SK-N-SH (cell line): ENCODE results near the gene PLAAT5. TPM values are rescaled to one million over a fixed set of nuclear protein-coding genes. Genes with fewer than 3 reads are reported as not detected.

Experiments
- CTCF ChIA-PET: fragments of 300-600, 350-600 bp; formaldehyde crosslinking; extraction: SDS; loops from one replicate; lab custom pipeline; 2021; lab: Yijun Ruan, JAX
- POLR2A ChIA-PET: fragments of 350-600 bp; sonication (Branson Sonifier 250); formaldehyde crosslinking; extraction: SDS; loops from one replicate; lab custom pipeline; 2020; ENCODE audit warnings: antibody characterized with exemption, inconsistent platforms; lab: Yijun Ruan, JAX
- DNase-seq: peaks from one replicate; pipeline ENCODE4 v3.0.0; 2012
- H2AFZ ChIP-seq: fragments of 200-600 bp; sonication (generic); 2 replicates; pipeline ENCODE4 v1.8.1; 2016; ENCODE audit warnings: antibody characterized with exemption, mild to moderate bottlenecking, low read depth
- H3F3A ChIP-seq: fragments of 200-600 bp; sonication (generic); replicated peaks from 2 replicates; pipeline ENCODE3; 2016; ENCODE audit warnings: antibody characterized with exemption, mild to moderate bottlenecking; ENCODE audit not compliant: insufficient read depth
- H3K27ac ChIP-seq, 2 experiments: fragments of 200-500 bp in 1 of 2; fragments of 200-600 bp in 1 of 2; sonication (Bioruptor generic) in 1 of 2; sonication (generic), shearing (Covaris generic) in 1 of 2; 2 replicates each; pipeline versions ENCODE4 v1.5.1 to v1.6.1; 2014 to 2016; ENCODE audit warnings: low read depth in 2 of 2, inconsistent platforms in 1 of 2, low read length in 1 of 2, mild to moderate bottlenecking in 1 of 2, mixed read lengths in 1 of 2
- H3K27me3 ChIP-seq: fragments of 200-600 bp; sonication (generic), shearing (Covaris generic); 2 replicates; pipeline ENCODE4 v1.6.1; 2016; ENCODE audit warnings: mixed run types; ENCODE audit not compliant: insufficient read depth
- H3K36me3 ChIP-seq, 2 experiments: fragments of 200-500 bp in 1 of 2; fragments of 200-600 bp in 1 of 2; sonication (Bioruptor generic) in 1 of 2; sonication (generic) in 1 of 2; replicated peaks in 1 of 2; 2 replicates each; pipeline versions ENCODE3 to v1.5.1; 2014 to 2016; ENCODE audit warnings: low read length in 1 of 2, mild to moderate bottlenecking in 1 of 2; ENCODE audit not compliant: insufficient read depth in 2 of 2, control insufficient read depth in 1 of 2
- H3K4me1 ChIP-seq, 2 experiments: fragments of 200-500 bp in 1 of 2; fragments of 200-600 bp in 1 of 2; sonication (Bioruptor generic) in 1 of 2; sonication (generic), shearing (Covaris generic) in 1 of 2; 2 replicates each; pipeline versions ENCODE4 v1.5.1 to v1.6.1; 2014 to 2016; ENCODE audit warnings: low read depth in 1 of 2, low read length in 1 of 2, mixed run types in 1 of 2; ENCODE audit not compliant: insufficient read depth in 2 of 2, control insufficient read depth in 1 of 2
- H3K4me2 ChIP-seq: fragments of 200-600 bp; sonication (generic), shearing (Covaris generic); 2 replicates; pipeline ENCODE4 v1.6.1; 2017; ENCODE audit warnings: mixed run types
- H3K4me3 ChIP-seq, 2 experiments: fragments of 200-500 bp in 1 of 2; fragments of 200-600 bp in 1 of 2; sonication (Bioruptor generic) in 1 of 2; sonication (generic), shearing (Covaris generic) in 1 of 2; 2 replicates each; pipeline versions ENCODE4 v1.5.1 to v1.8.1; 2014 to 2016; ENCODE audit warnings: low read depth in 2 of 2, inconsistent platforms in 1 of 2, low read length in 1 of 2, mild to moderate bottlenecking in 1 of 2, mixed read lengths in 1 of 2, moderate library complexity in 1 of 2
- H3K79me2 ChIP-seq: fragments of 200-600 bp; sonication (generic); 2 replicates; pipeline ENCODE4 v1.8.1; 2017; ENCODE audit warnings: mild to moderate bottlenecking; ENCODE audit not compliant: insufficient read depth
- H3K9ac ChIP-seq: fragments of 200-600 bp; sonication (generic); 2 replicates; pipeline ENCODE4 v1.6.1; 2017; ENCODE audit warnings: mixed run types
- H3K9me2 ChIP-seq: fragments of 200-600 bp; sonication (generic); 2 replicates; pipeline ENCODE4 v1.6.1; 2017; ENCODE audit warnings: mixed run types
- H3K9me3 ChIP-seq: fragments of 200-600 bp; sonication (generic); 2 replicates; pipeline ENCODE4 v1.6.1; 2017; ENCODE audit warnings: mixed run types, mild to moderate bottlenecking, moderate library complexity
- H4K20me1 ChIP-seq: fragments of 200-600 bp; sonication (generic); 2 replicates; pipeline ENCODE4 v1.6.1; 2017; ENCODE audit warnings: mild to moderate bottlenecking, mixed run types; ENCODE audit not compliant: insufficient read depth
- ELF1 ChIP-seq: IDR thresholded peaks from 2 replicates; pipeline ENCODE4 v1.4.0; 2012
- EZH2phosphoT487 ChIP-seq: fragments of 200-600 bp; sonication (generic); IDR thresholded peaks from 2 replicates; pipeline ENCODE4 v1.6.1; 2017; ENCODE audit warnings: low read depth, mixed run types, mild to moderate bottlenecking, antibody characterized with exemption, moderate library complexity, borderline replicate concordance
- FOXJ3 ChIP-seq: sonication (generic); formaldehyde crosslinking; IDR thresholded peaks from 2 replicates; pipeline ENCODE4 v1.5.1; 2020; ENCODE audit warnings: mild to moderate bottlenecking, missing genetic modification reagents
- JUND ChIP-seq: IDR thresholded peaks from 2 replicates; pipeline ENCODE4 v1.4.0; 2012
- MXI1 ChIP-seq: IDR thresholded peaks from 2 replicates; pipeline ENCODE4 v1.6.1; 2012; ENCODE audit warnings: mild to moderate bottlenecking, low read depth, low read length, improper control_type of control experiment
- NFIC ChIP-seq: IDR thresholded peaks from 2 replicates; pipeline ENCODE4 v1.4.0; 2012; ENCODE audit warnings: borderline replicate concordance
- NRF1 ChIP-seq: IDR thresholded peaks from 2 replicates; pipeline ENCODE4 v1.6.1; 2012; ENCODE audit warnings: low read depth, mild to moderate bottlenecking, low read length
- POLR2AphosphoS5 ChIP-seq: IDR thresholded peaks from 2 replicates; pipeline ENCODE4 v1.6.1; 2012; ENCODE audit warnings: low read depth, low read length
- RAD21 ChIP-seq: IDR thresholded peaks from 2 replicates; pipeline ENCODE4 v1.6.1; 2012; ENCODE audit warnings: mild to moderate bottlenecking, low read length
- SIN3A ChIP-seq: IDR thresholded peaks from 2 replicates; pipeline ENCODE4 v1.6.1; 2012; ENCODE audit warnings: low read depth, mild to moderate bottlenecking, low read length, moderate library complexity, borderline replicate concordance
- TAF1 ChIP-seq: IDR thresholded peaks from 2 replicates; pipeline ENCODE4 v1.6.1; 2012; ENCODE audit warnings: low read depth, mild to moderate bottlenecking, low read length, moderate library complexity, borderline replicate concordance
- TCF12 ChIP-seq: IDR thresholded peaks from 2 replicates; pipeline ENCODE4 v1.4.0; 2012
- YY1 ChIP-seq: IDR thresholded peaks from 2 replicates; pipeline ENCODE4 v1.4.0; 2012; ENCODE audit warnings: low read depth, mild to moderate bottlenecking
- WGBS: methylation state at CpG from one replicate; pipeline ENCODE4 v1.1.6; 2017; ENCODE audit warnings: low lambda C conversion rate; 5-methylcytosine and 5-hydroxymethylcytosine counted together
- polyA plus RNA-seq, 3 experiments: library from polyadenylated mRNA; depleted of rRNA; stranded (reverse); fragments of >200 nt; gene quantifications; 2 replicates each; pipeline ENCODE4 v1.2.3, GENCODE V29; 2012
- TF ChIP-seq, protein P1 (sequence below): fragments of 150-350 bp; IDR thresholded peaks from 2 replicates; pipeline ENCODE4 v1.6.1; 2017; ENCODE audit warnings: antibody characterized with exemption, low read length, low read depth, borderline replicate concordance
- TF ChIP-seq, protein P2 (sequence below): IDR thresholded peaks from 2 replicates; pipeline ENCODE4 v1.4.0; 2012; ENCODE audit warnings: low read depth
- TF ChIP-seq, protein P3 (sequence below): IDR thresholded peaks from 2 replicates; pipeline ENCODE4 v1.4.0; 2012; ENCODE audit warnings: low read depth, borderline replicate concordance
- TF ChIP-seq, protein P4 (sequence below): IDR thresholded peaks from 2 replicates; pipeline ENCODE4 v1.4.0; 2012; ENCODE audit warnings: low read depth, borderline replicate concordance
- TF ChIP-seq, protein P5 (sequence below): fragments of 200-600 bp; sonication (generic); IDR thresholded peaks from 2 replicates; pipeline ENCODE4 v1.6.1; 2017; ENCODE audit warnings: antibody characterized with exemption, mild to moderate bottlenecking, moderate library complexity

The PLAAT5 gene
- polyA plus RNA-seq, 1 of the 3 experiments (the other 2 are of a cell fraction): not detected

DNA sequence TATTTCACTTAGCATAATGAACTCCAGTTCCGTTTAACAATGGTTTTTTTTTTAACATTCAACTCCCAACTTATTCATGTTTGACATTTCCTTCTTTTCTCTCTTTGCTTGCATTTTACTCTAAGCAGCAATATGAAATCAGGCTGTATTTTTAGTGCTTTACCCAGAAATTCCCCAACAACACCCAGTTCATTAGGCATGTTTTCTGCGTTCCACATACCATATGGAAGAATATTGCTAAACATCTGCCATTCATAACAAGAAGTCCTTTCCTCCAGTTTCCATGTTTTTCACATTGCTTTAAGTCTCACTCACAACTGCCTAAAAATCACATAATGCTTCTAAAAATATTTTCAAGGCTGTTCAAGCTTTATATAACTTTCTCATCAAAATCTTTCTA, 45.8 kb downstream of the PLAAT5 start:
- Histone ChIP-seq H3K9ac (no peak overlapping the region), H4K20me1 (no peaks in the 10 kb centered on the region), H3K9me3 (no peaks in the 10 kb centered on the region), H3F3A (no peaks in the 10 kb centered on the region), H3K4me3 (no peak overlapping the region), H3K79me2 (no peaks in the 10 kb centered on the region), H3K27me3 (peaks cover 10% of the 10 kb centered on the region; the same call in 1 of the 2 replicates), H3K4me1 (no peaks in the 10 kb centered on the region), H3K4me2 (no peak overlapping the region), H3K9me2 (no peaks in the 10 kb centered on the region)
- no peak for DNase-seq
- 6% methylated on average over 2 of the region's 2 CpGs for WGBS
- POLR2A ChIA-PET: no interaction called here
- TF ChIP-seq, protein P1, sequence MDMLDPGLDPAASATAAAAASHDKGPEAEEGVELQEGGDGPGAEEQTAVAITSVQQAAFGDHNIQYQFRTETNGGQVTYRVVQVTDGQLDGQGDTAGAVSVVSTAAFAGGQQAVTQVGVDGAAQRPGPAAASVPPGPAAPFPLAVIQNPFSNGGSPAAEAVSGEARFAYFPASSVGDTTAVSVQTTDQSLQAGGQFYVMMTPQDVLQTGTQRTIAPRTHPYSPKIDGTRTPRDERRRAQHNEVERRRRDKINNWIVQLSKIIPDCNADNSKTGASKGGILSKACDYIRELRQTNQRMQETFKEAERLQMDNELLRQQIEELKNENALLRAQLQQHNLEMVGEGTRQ: no peak
- TF ChIP-seq, protein P2, sequence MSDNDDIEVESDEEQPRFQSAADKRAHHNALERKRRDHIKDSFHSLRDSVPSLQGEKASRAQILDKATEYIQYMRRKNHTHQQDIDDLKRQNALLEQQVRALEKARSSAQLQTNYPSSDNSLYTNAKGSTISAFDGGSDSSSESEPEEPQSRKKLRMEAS: no peak
- TF ChIP-seq NRF1 (no peak), MXI1 (no peak), NFIC (no peak), SIN3A (no peak), TAF1 (no peak), ELF1 (no peak), POLR2AphosphoS5 (no peak), FOXJ3 (CRISPR knock-in tag) (no peak), EZH2phosphoT487 (no peak), TCF12 (no peak), YY1 (no peak), JUND (no peak), RAD21 (no peak)
- TF ChIP-seq, protein P3, sequence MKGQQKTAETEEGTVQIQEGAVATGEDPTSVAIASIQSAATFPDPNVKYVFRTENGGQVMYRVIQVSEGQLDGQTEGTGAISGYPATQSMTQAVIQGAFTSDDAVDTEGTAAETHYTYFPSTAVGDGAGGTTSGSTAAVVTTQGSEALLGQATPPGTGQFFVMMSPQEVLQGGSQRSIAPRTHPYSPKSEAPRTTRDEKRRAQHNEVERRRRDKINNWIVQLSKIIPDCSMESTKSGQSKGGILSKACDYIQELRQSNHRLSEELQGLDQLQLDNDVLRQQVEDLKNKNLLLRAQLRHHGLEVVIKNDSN: no peak
- TF ChIP-seq, protein P4, sequence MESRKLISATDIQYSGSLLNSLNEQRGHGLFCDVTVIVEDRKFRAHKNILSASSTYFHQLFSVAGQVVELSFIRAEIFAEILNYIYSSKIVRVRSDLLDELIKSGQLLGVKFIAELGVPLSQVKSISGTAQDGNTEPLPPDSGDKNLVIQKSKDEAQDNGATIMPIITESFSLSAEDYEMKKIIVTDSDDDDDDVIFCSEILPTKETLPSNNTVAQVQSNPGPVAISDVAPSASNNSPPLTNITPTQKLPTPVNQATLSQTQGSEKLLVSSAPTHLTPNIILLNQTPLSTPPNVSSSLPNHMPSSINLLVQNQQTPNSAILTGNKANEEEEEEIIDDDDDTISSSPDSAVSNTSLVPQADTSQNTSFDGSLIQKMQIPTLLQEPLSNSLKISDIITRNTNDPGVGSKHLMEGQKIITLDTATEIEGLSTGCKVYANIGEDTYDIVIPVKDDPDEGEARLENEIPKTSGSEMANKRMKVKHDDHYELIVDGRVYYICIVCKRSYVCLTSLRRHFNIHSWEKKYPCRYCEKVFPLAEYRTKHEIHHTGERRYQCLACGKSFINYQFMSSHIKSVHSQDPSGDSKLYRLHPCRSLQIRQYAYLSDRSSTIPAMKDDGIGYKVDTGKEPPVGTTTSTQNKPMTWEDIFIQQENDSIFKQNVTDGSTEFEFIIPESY: no peak
- TF ChIP-seq, protein P5, sequence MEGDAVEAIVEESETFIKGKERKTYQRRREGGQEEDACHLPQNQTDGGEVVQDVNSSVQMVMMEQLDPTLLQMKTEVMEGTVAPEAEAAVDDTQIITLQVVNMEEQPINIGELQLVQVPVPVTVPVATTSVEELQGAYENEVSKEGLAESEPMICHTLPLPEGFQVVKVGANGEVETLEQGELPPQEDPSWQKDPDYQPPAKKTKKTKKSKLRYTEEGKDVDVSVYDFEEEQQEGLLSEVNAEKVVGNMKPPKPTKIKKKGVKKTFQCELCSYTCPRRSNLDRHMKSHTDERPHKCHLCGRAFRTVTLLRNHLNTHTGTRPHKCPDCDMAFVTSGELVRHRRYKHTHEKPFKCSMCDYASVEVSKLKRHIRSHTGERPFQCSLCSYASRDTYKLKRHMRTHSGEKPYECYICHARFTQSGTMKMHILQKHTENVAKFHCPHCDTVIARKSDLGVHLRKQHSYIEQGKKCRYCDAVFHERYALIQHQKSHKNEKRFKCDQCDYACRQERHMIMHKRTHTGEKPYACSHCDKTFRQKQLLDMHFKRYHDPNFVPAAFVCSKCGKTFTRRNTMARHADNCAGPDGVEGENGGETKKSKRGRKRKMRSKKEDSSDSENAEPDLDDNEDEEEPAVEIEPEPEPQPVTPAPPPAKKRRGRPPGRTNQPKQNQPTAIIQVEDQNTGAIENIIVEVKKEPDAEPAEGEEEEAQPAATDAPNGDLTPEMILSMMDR: no peak
- TF ChIP-seq, all 33 proteins: peak for 0
- Histone ChIP-seq H3K27ac (no peak overlapping the region), H3K36me3 (no peaks in the 10 kb centered on the region), H2AFZ (no peak overlapping the region)
- CTCF ChIA-PET: no interaction called here
